ENCODE results near the gene USP54.

Gene USP54

GRCh38 chr10:73485320-73485719 lies 105.8 kb downstream of the USP54 start:
- in situ Hi-C loops (cut with HindIII; ENCODE audit: low sequenced_read_pairs): no loop called here
- TF ChIP-seq, protein P1, sequence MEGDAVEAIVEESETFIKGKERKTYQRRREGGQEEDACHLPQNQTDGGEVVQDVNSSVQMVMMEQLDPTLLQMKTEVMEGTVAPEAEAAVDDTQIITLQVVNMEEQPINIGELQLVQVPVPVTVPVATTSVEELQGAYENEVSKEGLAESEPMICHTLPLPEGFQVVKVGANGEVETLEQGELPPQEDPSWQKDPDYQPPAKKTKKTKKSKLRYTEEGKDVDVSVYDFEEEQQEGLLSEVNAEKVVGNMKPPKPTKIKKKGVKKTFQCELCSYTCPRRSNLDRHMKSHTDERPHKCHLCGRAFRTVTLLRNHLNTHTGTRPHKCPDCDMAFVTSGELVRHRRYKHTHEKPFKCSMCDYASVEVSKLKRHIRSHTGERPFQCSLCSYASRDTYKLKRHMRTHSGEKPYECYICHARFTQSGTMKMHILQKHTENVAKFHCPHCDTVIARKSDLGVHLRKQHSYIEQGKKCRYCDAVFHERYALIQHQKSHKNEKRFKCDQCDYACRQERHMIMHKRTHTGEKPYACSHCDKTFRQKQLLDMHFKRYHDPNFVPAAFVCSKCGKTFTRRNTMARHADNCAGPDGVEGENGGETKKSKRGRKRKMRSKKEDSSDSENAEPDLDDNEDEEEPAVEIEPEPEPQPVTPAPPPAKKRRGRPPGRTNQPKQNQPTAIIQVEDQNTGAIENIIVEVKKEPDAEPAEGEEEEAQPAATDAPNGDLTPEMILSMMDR (IDR thresholded peaks at IDR 0.05; ENCODE audit: low read depth, low read length): no peak
- no peak overlapping the region for H3K4me3 ChIP-seq (ENCODE audit: low read depth, low read length)
- no peak for DNase-seq (ENCODE audit: low read depth, low spot score)

DNA sequence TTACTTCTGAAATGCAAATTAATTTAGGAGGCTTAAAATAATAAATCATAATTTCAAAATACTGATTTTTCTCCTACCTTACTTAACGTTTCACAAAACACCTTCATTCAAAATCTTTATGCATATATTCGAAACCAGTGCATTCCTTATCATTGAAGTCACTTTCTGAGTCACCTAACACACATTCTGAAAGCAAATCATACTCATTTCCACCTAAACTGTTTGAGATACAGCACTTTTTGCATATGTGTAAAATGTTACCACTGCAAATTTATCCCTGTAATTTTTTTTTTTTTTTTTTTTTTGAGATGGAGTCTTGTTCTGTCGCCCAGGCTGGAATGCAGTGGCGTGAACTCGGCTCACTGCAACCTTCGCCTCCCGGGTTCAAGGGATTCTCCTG lies 111.0 kb downstream of the USP54 start:
- H3K4me3 ChIP-seq (ENCODE audit: low read depth, low read length): no peak overlapping the region
- DNase-seq (ENCODE audit: low read depth, low spot score): peak; percentile 69
- TF ChIP-seq, protein P1 (IDR thresholded peaks at IDR 0.05; ENCODE audit: low read depth, low read length): no peak
- in situ Hi-C loops (cut with HindIII; ENCODE audit: low sequenced_read_pairs): no loop called here

DNA sequence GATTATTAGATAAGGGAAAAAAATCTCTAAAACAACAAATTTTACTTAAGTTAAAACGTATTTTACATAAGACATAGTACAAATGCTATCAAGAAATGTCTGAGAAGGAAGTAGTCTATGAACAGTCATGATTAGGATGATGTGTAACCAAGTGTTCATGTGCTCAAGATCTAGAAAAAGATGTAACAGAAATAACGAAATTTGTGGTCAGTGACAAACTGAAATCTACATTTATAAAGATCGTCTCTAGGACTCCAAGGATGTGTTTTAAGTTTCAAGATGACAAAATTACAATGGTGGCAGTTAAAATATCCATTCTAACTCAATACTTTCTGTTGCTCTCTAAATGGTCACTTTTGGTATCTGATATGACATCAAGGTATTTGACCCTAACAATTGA lies 112.5 kb downstream of the USP54 start:
- DNase-seq (ENCODE audit: low read depth, low spot score): no peak
- H3K4me3 ChIP-seq (ENCODE audit: low read depth, low read length): no peak overlapping the region
- TF ChIP-seq, protein P1 (IDR thresholded peaks at IDR 0.05; ENCODE audit: low read depth, low read length): no peak
- in situ Hi-C loops (cut with HindIII; ENCODE audit: low sequenced_read_pairs): no loop called here

DNA sequence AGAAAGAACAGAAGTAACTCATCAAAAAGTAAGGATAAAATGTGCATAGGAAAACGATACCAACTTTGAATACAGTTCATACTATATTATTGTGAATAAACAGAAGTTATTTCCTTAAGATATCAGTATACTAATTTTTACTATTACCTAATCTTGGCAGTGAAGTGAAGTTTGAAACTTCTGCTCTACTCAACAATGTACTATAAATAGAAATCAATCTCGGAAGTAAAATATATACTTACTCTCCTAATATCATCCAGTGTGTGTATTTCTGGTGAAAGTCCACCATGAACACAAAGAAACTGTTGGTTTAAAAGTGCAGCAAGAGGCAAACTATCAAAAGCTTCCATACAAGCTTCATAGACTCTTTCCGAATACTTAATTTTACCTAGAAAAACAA lies 119.9 kb downstream of the USP54 start:
- in situ Hi-C loops (cut with HindIII; ENCODE audit: low sequenced_read_pairs): no loop called here
- TF ChIP-seq, protein P1 (IDR thresholded peaks at IDR 0.05; ENCODE audit: low read depth, low read length): no peak
- no peak for DNase-seq (ENCODE audit: low read depth, low spot score)
- H3K4me3 ChIP-seq (ENCODE audit: low read depth, low read length): no peak overlapping the region

DNA sequence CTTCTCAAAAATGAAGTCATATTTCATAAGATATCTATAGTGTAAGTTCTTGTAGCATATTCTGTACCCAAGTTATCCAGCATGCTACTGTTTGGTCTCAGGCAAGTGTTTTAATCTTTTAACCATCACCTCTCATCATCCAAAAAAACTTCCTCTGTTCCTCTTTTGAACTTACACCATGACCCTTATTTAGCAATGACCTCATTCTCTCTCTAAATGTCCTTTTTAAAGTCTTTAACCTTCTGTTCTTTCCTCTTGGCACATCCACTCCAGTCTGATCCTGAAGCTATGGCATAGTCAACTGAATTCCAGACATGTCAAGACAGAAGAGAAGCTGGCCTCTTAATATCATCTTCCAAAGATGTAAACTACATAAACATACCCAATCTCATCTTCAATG lies 121.6 kb downstream of the USP54 start:
- in situ Hi-C loops (cut with HindIII; ENCODE audit: low sequenced_read_pairs): no loop called here
- TF ChIP-seq, protein P1 (IDR thresholded peaks at IDR 0.05; ENCODE audit: low read depth, low read length): no peak
- no peak overlapping the region for H3K4me3 ChIP-seq (ENCODE audit: low read depth, low read length)
- DNase-seq (ENCODE audit: low read depth, low spot score): no peak

GRCh38 chr10:73467206-73467605 lies 123.9 kb downstream of the USP54 start:
- DNase-seq (ENCODE audit: low read depth, low spot score): no peak
- TF ChIP-seq, protein P1 (IDR thresholded peaks at IDR 0.05; ENCODE audit: low read depth, low read length): no peak
- in situ Hi-C loops (cut with HindIII; ENCODE audit: low sequenced_read_pairs): no loop called here
- no peak overlapping the region for H3K4me3 ChIP-seq (ENCODE audit: low read depth, low read length)
